GM12872 (cell line): ENCODE results near the gene NLK.

Experiments
- TF ChIP-seq, protein P1 (sequence below): IDR thresholded peaks from 3 replicates; pipeline ENCODE4 v1.5.1; 2011; ENCODE audit warnings: low read depth, mild to moderate bottlenecking, low read length, moderate library complexity; ENCODE audit not compliant: insufficient read depth

Gene NLK

DNA sequence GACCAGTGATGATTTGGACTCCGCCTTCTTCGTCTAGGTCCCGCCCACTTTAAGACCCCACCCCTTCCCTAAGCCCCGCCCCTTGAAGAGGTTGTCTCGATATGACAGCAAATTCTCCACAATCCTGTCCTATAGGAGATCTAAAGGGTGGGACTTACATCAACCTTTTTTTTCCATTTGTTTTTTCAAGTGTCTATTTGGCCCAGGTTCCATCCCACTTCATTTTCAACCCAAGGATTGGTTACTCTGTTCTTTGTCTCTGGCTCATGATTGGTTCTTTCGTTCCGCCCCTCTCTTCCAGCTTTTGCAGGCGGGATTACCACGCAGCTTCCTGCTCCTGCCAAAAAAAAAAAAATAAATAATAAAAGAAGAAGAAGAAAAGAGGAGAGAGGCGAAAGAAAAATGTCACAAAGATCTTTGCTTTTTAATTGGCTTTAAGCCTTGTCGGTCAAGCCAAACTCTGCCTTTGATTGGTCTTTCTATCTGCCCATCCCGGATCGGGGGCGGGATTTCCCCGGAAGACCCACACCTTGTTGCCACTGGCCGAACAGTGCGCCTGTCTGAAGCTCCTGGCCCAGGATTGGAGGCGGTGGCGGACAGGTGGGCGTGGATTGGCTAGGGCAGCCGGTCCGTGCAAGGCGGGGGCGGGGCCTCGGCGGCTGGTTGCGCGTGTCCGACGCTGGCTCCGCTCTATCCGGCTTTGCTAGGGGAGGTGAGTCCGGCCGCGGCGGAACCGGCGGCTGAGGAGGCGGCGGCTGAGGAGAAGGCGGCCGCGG, 1.2 kb upstream of the NLK start:
- TF ChIP-seq, protein P1, sequence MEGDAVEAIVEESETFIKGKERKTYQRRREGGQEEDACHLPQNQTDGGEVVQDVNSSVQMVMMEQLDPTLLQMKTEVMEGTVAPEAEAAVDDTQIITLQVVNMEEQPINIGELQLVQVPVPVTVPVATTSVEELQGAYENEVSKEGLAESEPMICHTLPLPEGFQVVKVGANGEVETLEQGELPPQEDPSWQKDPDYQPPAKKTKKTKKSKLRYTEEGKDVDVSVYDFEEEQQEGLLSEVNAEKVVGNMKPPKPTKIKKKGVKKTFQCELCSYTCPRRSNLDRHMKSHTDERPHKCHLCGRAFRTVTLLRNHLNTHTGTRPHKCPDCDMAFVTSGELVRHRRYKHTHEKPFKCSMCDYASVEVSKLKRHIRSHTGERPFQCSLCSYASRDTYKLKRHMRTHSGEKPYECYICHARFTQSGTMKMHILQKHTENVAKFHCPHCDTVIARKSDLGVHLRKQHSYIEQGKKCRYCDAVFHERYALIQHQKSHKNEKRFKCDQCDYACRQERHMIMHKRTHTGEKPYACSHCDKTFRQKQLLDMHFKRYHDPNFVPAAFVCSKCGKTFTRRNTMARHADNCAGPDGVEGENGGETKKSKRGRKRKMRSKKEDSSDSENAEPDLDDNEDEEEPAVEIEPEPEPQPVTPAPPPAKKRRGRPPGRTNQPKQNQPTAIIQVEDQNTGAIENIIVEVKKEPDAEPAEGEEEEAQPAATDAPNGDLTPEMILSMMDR: no peak

DNA sequence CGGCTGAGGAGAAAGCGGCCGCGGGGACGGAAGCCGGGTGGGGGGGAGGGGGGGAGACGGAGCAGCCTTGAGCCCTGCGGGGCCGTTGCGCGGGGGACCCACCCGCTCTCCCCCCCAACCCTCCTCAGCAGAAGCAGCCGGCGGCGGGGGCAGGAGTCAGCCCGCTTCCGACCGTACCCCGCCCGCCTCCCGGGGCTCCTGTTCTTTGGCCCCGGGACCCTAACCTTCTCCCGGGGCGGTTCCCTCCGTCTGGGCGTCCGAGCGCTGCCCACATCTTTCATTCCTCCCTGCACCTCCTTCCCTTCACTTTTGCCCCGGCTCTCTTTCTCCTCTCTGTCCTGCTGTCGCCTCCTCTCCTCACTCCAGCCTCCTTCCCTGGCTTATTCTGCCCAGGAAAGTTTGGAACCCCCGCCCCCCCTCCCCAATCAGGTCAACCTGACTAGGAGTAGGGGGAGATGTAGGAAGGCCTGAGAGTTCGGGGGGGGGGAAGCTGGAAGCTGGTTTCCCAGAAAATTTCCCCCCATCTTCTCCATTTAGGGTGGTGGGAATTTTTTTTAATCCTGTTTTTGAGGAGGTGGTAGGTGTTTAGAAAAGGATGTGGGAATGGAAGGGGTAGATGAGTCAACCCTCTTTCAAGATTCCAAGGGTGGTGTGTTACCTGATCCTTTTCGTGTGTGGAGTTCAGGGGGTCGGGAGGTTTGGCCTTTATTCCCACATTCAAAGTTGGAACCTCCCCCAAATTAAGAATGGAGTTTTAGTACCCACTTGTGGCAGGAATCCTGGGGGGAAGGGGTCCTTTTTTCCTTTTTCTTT, 427 bp upstream of the NLK start:
- TF ChIP-seq, protein P1: no peak

DNA sequence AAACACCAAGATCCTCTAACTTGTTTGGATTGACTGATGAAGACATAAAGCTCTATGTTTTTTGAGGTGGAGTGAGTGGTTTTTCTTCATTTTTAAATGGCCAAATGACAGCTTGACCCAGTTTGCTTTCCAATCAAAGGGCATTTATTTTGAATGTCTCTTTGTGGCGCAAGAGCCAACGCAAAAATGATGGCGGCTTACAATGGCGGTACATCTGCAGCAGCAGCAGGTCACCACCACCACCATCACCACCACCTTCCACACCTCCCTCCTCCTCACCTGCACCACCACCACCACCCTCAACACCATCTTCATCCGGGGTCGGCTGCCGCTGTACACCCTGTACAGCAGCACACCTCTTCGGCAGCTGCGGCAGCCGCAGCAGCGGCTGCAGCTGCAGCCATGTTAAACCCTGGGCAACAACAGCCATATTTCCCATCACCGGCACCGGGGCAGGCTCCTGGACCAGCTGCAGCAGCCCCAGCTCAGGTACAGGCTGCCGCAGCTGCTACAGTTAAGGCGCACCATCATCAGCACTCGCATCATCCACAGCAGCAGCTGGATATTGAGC, 329 bp downstream of the NLK start:
- TF ChIP-seq, protein P1: no peak

- TF ChIP-seq, protein P1: no peak
Measured at GRCh38 chr17:28043296-28043695, 819 bp downstream of the NLK start.

DNA sequence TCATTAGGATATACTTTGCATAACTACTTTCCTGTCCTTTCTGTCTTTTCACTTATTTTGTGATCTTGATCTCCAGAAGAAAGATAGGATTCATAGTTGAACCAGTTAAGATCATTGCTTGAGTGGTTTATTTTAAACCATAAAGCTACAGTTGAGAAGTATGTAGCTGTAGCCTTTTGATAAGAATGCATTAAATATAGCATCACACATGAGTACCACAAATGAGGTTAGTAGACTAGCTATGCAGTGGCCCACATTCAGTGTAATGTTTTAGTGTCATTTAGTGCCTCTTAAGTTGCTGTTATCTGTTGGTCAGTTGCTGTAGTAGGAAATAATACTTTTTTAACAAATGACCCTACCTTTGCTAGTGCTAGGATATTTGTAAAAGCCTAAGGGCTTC, 1.3 kb downstream of the NLK start:
- TF ChIP-seq, protein P1: no peak

- TF ChIP-seq, protein P1: no peak
Measured at GRCh38 chr17:28045304-28045703, 2.8 kb downstream of the NLK start.

DNA sequence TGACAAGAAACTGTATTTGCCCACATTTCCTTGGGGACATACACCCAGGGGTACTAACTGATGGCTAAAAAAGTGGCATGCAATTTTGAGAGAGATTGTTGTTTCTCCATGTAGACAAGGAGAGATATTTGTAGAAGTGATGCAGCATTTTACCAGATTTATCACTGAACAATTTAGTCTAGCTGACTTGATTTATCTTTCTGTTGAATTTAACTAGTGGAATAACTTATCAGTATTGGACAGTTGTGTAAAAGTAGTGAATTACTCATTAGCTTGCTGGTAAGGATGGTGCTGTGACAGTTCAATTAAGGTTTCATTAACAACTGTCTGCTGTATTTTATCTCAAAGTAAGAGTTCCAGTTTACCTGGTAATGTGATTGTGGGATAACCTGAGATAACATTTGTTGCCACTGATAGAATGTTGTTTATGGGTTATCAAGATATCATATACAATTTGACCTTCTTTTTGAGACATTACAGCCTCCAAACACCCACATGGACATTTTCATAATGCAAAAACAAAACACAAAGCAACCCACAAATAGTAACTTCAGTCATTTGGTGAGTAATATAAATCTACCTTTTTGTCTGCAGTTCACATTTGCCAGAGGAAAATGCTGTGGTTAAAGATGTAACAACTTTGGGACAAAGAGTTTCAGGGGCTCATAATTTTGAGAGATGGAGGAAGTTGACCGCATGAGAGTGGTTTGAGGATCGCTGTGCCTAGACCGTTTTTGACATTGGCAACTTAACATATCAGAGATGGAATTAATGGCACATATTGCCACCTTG, 3.8 kb downstream of the NLK start:
- TF ChIP-seq, protein P1: no peak
